Activated CD4-positive, alpha-beta T cell treated with anti-CD3 and anti-CD28 coated beads, Interleukin-2, amount 10 ng/mL, durations not matched to agents 7 days and 5 days (primary cell): ENCODE data around the gene KDELR3. TPM values are rescaled to one million over a fixed set of nuclear protein-coding genes. Genes with fewer than 3 reads are reported as not detected.

Experiments
- CTCF ChIA-PET: fragments of 350-600 bp; sonication (Branson Sonifier 250); formaldehyde crosslinking; loops from one replicate; lab custom pipeline; 2021; ENCODE audit warnings: antibody characterized with exemption; lab: Charles Lee
- POLR2A ChIA-PET: fragments of 350-600 bp; sonication (Branson Sonifier 250); formaldehyde crosslinking; loops from one replicate; lab custom pipeline; 2021; ENCODE audit warnings: antibody characterized with exemption; lab: Charles Lee
- DNase-seq: peaks from one replicate; pipeline ENCODE4 v3.0.0-alpha.2; 2020
- H3K27ac Mint-ChIP-seq: one replicate; pipeline ENCODE4 v1.8.0; 2021; ENCODE audit warnings: mild to moderate bottlenecking, moderate library complexity, mixed read lengths
- H3K27me3 Mint-ChIP-seq: one replicate; pipeline ENCODE4 v1.8.0; 2021; ENCODE audit warnings: mixed read lengths
- H3K36me3 Mint-ChIP-seq: one replicate; pipeline ENCODE4 v1.8.0; 2021; ENCODE audit warnings: low read depth, mixed read lengths
- H3K4me1 Mint-ChIP-seq: one replicate; pipeline ENCODE4 v1.8.0; 2021; ENCODE audit warnings: mixed read lengths
- H3K4me3 Mint-ChIP-seq: one replicate; pipeline ENCODE4 v1.8.0; 2021; ENCODE audit warnings: mild to moderate bottlenecking, moderate library complexity, mixed read lengths
- H3K9me3 Mint-ChIP-seq: one replicate; pipeline ENCODE4 v1.8.0; 2021; ENCODE audit warnings: mixed read lengths
- total RNA-seq, 2 experiments: library from RNA; stranded (reverse); gene quantifications; one replicate each; pipeline ENCODE4 v1.2.3, GENCODE V29; 2021

KDELR3 gene
- total RNA-seq, 2 experiments from 2014 or later: 0.17 to 0.23 TPM

DNA sequence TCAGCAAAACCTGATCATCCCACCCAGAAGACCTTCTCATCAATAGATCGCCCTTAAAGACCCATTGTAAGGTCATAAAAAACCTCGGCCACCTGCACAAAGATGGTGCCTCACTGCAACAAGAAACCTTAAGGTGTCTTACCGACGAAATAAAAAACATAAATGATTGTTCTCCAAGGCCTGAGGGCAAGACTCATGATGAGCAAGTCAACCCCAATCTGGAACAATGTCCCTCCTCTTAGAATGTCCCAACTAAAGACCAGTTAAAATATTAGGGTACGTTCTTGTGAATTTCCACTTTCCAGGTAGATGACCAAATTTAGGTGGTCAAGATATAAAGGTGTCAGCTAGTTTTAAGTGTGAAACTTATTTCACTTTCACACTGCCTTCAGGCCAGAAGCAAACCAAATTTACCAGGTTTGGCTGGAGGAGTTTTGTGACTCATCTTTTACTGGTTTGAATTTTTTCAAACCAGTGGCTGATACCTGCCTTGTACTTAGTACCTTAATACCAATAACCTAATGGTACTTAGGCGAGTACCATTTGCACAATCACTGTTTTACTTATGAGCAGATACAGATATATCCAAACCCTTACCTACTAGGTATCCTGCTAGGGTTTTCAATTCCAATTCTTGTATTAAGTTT lies 14.9 kb downstream of the KDELR3 start:
- Mint-ChIP-seq H3K36me3 (peaks cover 57% of the 10 kb centered on the region), H3K27me3 (no peaks in the 10 kb centered on the region), H3K9me3 (no peaks in the 10 kb centered on the region), H3K4me3 (no peak overlapping the region), H3K27ac (no peak overlapping the region), H3K4me1 (peaks cover 12% of the 10 kb centered on the region)
- no peak for DNase-seq
- CTCF ChIA-PET: no interaction called here
- POLR2A ChIA-PET: no interaction called here

DNA sequence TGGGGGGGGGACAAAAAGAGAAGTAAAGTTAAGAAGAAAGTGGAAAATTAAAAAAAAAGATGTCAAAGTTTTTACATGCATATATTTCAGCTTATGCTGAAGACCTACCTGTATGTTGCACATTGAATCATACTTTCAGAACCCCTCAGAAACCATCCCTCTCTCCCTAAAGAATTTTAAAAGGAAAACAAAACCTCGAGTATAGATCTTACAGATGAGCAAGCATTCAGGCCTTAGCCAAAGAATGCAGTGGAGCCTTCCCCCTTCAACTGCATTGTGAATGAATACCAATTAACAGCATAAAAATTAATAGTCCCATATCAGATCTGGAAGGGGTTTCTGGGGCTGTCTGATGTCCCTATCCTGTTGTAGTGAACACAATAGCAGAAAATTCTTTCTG lies 16.3 kb downstream of the KDELR3 start:
- Mint-ChIP-seq H3K9me3 (no peaks in the 10 kb centered on the region), H3K27ac (no peak overlapping the region), H3K36me3 (peaks cover 69% of the 10 kb centered on the region), H3K4me1 (peaks cover 19% of the 10 kb centered on the region), H3K27me3 (no peaks in the 10 kb centered on the region), H3K4me3 (no peak overlapping the region)
- POLR2A ChIA-PET: no interaction called here
- CTCF ChIA-PET: interaction anchor here (0.7 to 1.2 kb wide), 2 partner anchors 9 to 11 kb away, joined by 3 to 4 read pairs; no protein-coding TSS in a partner anchor
- no peak for DNase-seq

DNA sequence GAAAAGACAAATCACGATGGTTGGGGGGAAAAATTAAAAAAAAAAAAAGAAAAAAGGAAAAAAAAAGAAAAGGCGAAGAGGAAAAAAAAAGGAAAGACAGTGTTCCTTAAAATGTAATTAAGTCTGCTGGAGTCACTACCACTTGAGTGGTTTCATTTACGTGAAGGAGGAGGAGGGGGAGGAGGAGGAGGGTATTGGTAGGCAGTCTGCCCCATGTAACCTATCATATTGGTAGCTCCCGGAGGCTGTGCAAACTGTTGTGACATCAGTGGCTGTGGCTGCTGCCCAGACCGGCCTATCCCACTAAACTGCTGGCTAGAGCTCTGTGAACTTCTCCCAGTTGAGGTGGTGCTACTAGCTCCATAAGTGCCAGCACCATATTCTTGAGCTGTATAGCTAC lies 17.9 kb downstream of the KDELR3 start:
- Mint-ChIP-seq H3K36me3 (peaks cover 84% of the 10 kb centered on the region), H3K4me1 (peaks cover 32% of the 10 kb centered on the region), H3K9me3 (no peaks in the 10 kb centered on the region), H3K4me3 (no peak overlapping the region), H3K27ac (no peak overlapping the region), H3K27me3 (no peaks in the 10 kb centered on the region)
- no peak for DNase-seq
- ChIA-PET POLR2A (no interaction called here), CTCF (interaction anchor here (1.7 kb wide), 1 partner anchor 9 kb away, joined by 5 read pairs; no protein-coding TSS in a partner anchor)

DNA sequence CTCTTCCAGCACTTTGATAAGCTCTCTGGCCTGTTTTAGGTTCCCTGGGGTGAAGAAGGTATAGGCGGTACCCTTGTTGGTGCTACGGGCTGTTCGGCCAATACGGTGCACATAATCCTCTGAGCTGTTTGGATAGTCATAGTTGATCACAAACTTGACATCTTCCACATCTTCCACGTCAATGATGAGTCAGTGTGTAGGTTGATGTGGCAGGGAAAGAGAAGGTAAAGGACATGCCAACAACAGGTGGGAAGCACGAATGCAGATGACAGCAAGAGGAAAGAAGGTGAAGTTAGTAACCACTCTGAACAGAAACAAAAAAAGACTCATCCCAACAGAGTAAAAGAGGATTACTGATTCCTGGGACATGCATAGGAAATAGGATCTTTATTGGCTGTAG lies 20.1 kb downstream of the KDELR3 start:
- peak overlapping the region; percentile 7 for H3K27ac Mint-ChIP-seq
- peaks cover 79% of the 10 kb centered on the region for H3K36me3 Mint-ChIP-seq

DNA sequence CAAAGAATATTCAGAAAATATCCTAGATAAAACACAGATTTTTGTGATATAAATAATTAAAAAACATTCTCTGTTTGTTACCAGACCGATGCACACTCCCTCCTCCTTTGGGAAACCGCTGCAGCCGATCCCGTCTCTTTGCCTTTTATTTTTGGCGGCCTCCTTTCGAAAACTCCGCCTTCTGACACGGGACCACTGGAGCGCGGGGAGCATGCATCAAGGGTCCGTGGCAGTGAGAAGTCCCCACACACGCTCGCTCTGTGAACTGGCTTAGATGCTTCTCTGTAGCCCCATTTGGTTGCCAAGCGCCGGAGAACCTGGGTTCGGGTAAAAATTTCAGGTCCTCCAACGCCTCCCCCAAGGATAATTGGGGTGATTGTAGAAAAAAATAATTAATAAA lies 21.2 kb downstream of the KDELR3 start:
- Mint-ChIP-seq H3K27ac (no peak overlapping the region), H3K9me3 (no peaks in the 10 kb centered on the region), H3K4me3 (no peak overlapping the region), H3K36me3 (peaks cover 79% of the 10 kb centered on the region), H3K4me1 (peaks cover 52% of the 10 kb centered on the region), H3K27me3 (no peaks in the 10 kb centered on the region)
- DNase-seq: no peak
- ChIA-PET POLR2A (interaction anchor here (0.5 kb wide), 1 partner anchor 13 kb away, joined by 4 read pairs; no protein-coding TSS in a partner anchor), CTCF (no interaction called here)

More for the DNA sequence above, 20.1 kb downstream of the KDELR3 start:
- CTCF ChIA-PET: no interaction called here
- Mint-ChIP-seq H3K4me1 (peaks cover 44% of the 10 kb centered on the region), H3K9me3 (no peaks in the 10 kb centered on the region), H3K4me3 (no peak overlapping the region), H3K27me3 (no peaks in the 10 kb centered on the region)
- DNase-seq: no peak
- POLR2A ChIA-PET: no interaction called here

DNA sequence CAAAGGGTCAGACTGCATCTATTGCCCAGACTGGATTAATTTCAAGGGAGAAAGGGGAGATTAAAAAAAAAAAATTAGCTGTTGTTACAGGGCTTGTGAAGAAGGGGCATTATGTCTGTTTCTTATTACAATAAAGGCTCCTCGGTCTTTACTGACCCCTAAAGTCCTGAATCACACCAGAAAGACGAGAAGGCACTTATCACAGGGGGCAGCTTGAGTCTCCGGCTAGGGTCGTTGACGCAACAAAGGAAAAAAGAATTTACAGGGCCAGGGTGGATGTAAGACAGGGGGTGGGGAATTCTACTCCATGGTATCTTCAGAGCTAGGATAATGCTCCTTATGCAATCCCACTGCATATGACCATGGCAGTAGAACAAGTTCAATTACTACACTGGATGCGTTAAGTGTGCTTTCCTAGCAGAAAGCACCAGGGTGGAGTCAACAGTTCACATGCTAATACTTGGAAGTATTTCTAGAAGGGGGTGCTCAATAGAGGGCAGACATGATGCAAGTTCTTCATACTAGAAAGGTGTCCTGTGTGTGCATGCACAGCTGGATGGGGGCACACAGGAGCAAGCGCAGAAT lies 21.8 kb downstream of the KDELR3 start:
- ChIA-PET POLR2A (interaction anchor here (0.5 kb wide), 1 partner anchor 12 kb away, joined by 4 read pairs; no protein-coding TSS in a partner anchor), CTCF (interaction anchor here (1.1 to 1.9 kb wide), 2 partner anchors 13 kb away, joined by 3 to 4 read pairs; no protein-coding TSS in a partner anchor)
- peaks cover 80% of the 10 kb centered on the region for H3K36me3 Mint-ChIP-seq
- H3K9me3 Mint-ChIP-seq: no peaks in the 10 kb centered on the region
- H3K4me1 Mint-ChIP-seq: peaks cover 53% of the 10 kb centered on the region
- H3K27ac Mint-ChIP-seq: no peak overlapping the region
- no peak for DNase-seq
- no peak overlapping the region for H3K4me3 Mint-ChIP-seq
- no peaks in the 10 kb centered on the region for H3K27me3 Mint-ChIP-seq

DNA sequence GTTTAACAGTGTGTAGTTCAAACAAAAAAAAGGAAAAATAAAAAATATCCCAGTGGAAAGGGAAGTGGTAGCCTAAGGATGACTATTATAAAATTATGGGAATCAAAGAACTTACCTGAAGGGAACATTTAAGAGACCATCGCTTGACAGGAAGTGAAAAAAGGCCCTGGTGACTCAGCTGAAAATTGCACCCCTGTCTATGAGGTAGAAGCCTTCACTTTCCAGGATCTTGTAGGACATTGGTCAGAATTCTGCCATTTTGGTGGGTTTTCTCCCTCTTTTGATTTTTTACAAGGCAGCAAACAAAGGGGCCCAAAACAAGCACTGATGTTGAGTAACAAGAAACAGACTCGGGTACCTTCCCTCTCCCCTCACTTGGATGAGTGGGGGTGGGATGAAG lies 22.6 kb downstream of the KDELR3 start:
- H3K4me1 Mint-ChIP-seq: peaks cover 60% of the 10 kb centered on the region
- no peaks in the 10 kb centered on the region for H3K9me3 Mint-ChIP-seq
- no peak for DNase-seq
- ChIA-PET POLR2A (no interaction called here), CTCF (interaction anchor here (1.1 to 1.9 kb wide), 2 partner anchors 12 to 14 kb away, joined by 3 to 4 read pairs; no protein-coding TSS in a partner anchor)
- peaks cover 83% of the 10 kb centered on the region for H3K36me3 Mint-ChIP-seq
- H3K4me3 Mint-ChIP-seq: no peak overlapping the region
- no peaks in the 10 kb centered on the region for H3K27me3 Mint-ChIP-seq
- peak overlapping the region; percentile 76 for H3K27ac Mint-ChIP-seq

DNA sequence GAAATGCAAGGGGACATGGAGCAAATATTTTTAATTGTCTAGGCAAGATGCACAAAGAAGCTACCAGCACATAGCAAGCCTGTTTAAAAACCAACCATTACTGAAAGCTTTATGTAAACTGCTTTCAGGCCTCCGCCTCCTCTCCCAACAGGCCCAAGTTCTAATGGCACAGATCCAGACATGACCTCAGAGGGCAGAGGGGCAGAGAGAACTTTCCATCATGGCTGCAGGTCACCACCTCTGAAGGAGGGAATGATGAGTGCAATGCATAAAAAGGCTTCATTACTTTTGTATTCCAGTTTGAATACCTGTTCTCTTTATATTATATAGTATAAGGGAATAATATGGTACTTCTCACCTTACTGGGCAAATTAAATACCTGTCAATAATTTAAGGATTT lies 23.0 kb downstream of the KDELR3 start:
- DNase-seq: no peak
- ChIA-PET CTCF (interaction anchor here (1.1 to 1.9 kb wide), 2 partner anchors 12 to 14 kb away, joined by 3 to 4 read pairs; no protein-coding TSS in a partner anchor), POLR2A (no interaction called here)
- Mint-ChIP-seq H3K36me3 (peaks cover 81% of the 10 kb centered on the region), H3K4me3 (no peak overlapping the region), H3K27ac (peak overlapping the region; percentile 76), H3K9me3 (no peaks in the 10 kb centered on the region), H3K27me3 (no peaks in the 10 kb centered on the region), H3K4me1 (peaks cover 60% of the 10 kb centered on the region)

DNA sequence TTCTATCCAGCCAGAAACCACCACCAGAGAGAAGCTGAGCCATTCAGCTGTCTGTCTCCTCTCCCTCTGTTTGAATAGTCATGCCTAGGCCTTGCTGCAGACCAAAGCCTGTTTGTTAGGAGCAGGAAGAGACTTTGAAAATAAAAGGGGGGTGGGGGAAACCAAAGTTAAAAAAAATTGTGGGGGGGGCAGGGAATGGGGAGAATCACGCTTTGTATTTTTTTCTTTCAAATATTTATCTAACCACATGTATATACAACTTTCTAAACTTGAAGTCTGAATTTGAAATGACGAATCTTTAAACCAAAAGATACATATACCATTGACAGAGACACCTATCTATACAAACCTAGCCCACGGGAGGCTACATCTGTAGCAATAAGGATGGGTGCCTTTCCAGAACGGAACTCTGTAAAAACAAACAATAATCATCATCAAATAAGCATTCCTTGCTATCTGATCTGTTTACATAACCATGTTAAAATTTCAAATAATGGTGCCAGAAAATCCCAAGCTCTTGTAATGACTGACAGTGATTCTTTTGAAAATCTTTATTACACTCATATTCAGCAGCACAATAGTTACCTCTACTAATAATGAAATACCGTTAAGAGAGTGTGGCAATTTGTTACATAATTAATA lies 23.9 kb downstream of the KDELR3 start:
- Mint-ChIP-seq H3K4me1 (peaks cover 60% of the 10 kb centered on the region), H3K27me3 (no peaks in the 10 kb centered on the region), H3K36me3 (peaks cover 79% of the 10 kb centered on the region), H3K9me3 (no peaks in the 10 kb centered on the region), H3K27ac (no peak overlapping the region), H3K4me3 (no peak overlapping the region)
- ChIA-PET CTCF (no interaction called here), POLR2A (no interaction called here)
- no peak for DNase-seq

DNA sequence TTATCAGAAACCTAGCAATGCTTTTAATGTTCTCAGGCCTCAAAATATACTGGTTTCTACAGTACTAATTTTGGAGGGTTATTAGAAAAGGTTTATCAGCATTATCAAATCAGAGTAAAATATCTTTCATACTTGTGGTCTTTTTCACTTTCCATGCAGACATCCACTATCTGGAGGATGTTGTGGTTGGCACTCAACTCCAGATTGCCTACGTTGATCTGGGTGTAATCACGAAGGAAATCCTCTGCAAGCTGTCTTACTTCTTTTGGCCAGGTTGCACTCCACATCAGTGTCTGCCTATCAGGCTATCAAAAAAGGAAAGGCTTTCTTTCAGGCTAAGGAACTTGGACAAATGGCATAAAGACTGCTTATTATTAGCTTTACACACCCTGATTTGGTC lies 26.6 kb downstream of the KDELR3 start:
- Mint-ChIP-seq H3K36me3 (peaks cover 81% of the 10 kb centered on the region), H3K4me1 (peaks cover 68% of the 10 kb centered on the region), H3K9me3 (no peaks in the 10 kb centered on the region), H3K27ac (peak overlapping the region; percentile 48), H3K4me3 (no peak overlapping the region), H3K27me3 (no peaks in the 10 kb centered on the region)
- CTCF ChIA-PET: interaction anchor here (1.6 to 2.3 kb wide), 4 partner anchors 8 to 26 kb away, joined by 3 to 5 read pairs (median 5); partner anchors contain the start of gene KDELR3
- no peak for DNase-seq
- POLR2A ChIA-PET: interaction anchor here (0.6 kb wide), 1 partner anchor 10 kb away, joined by 5 read pairs; no protein-coding TSS in a partner anchor

DNA sequence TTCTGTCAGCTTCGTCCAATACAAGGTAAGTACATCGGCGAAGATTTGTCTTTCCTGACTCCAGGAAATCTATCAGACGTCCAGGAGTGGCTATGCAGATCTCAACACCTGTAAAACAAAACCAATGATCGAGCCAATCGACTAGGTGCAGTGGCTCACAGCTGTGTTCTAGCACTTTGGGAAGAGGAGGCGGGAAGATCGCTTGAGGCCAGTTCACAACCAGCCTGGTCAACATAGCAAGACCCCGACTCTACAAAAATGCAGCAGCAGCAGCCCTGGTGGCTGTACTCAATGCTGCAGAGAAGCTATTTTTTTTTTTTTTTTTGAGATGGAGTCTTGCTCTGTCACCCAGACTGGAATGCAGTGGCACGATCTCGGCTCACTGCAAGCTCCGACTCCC lies 27.0 kb downstream of the KDELR3 start:
- no peak for DNase-seq

DNA sequence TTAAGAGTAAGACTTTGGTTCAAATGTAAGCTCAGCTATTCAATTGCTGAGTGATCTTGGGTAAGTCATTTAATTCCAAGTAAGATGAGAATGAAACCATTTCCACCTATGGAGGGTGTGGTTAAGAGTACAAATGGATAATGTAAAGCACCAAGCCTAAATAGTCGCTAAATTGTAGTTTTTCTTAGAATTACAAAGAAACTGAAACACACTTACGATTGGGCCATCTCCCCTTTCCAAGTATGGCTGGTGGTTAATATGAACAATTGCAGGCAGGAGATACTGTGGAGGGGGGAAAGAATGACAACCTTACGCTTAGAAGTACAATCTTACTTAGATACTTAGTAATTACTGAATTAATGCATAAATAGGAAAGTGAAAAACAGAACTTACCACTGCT lies 30.0 kb downstream of the KDELR3 start:
- no peak for DNase-seq
- CTCF ChIA-PET: no interaction called here
- Mint-ChIP-seq H3K27ac (no peak overlapping the region), H3K9me3 (no peaks in the 10 kb centered on the region), H3K4me1 (peaks cover 74% of the 10 kb centered on the region), H3K36me3 (peaks cover 80% of the 10 kb centered on the region), H3K4me3 (no peak overlapping the region), H3K27me3 (no peaks in the 10 kb centered on the region)
- POLR2A ChIA-PET: no interaction called here

More for the DNA sequence above, 27.0 kb downstream of the KDELR3 start:
- H3K27ac Mint-ChIP-seq: peak overlapping the region; percentile 48
- no peaks in the 10 kb centered on the region for H3K9me3 Mint-ChIP-seq
- CTCF ChIA-PET: interaction anchor here (1.6 to 2.3 kb wide), 4 partner anchors 7 to 27 kb away, joined by 3 to 5 read pairs (median 5); partner anchors contain the start of gene KDELR3
- peaks cover 66% of the 10 kb centered on the region for H3K4me1 Mint-ChIP-seq
- no peaks in the 10 kb centered on the region for H3K27me3 Mint-ChIP-seq
- H3K4me3 Mint-ChIP-seq: no peak overlapping the region
- POLR2A ChIA-PET: interaction anchor here (0.6 kb wide), 1 partner anchor 10 kb away, joined by 5 read pairs; no protein-coding TSS in a partner anchor
- peaks cover 78% of the 10 kb centered on the region for H3K36me3 Mint-ChIP-seq
